ENCODE measurements around the gene ART3. TPM values are rescaled to one million over a fixed set of nuclear protein-coding genes. Genes with fewer than 3 reads are reported as not detected.

The ART3 gene
- total and polyA plus RNA-seq, 2 of the 8 experiments (the other 6 are each of a cell fraction or from before 2014, with no cell fraction given), result 0.21 to 0.63 TPM

DNA sequence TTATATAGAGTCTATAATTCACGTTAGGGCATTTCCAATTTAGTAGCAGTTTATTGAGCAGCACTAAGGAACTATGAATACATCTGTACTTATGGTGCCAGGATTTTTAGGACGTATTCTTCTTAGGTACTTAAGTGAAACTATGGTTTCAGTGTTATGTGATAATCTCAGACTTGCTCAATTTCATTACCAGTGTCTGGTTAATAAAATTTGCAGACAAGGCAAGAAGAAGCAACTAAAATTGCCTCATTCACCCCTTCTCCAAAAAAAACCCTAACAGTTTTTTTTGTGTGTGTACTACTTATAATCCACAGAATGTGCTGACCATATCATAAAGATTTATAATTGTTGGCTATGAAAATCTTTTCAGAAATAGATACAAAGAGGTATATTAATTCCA lies 45.2 kb upstream of the ART3 start:
- H2BK20ac ChIP-seq (ENCODE audit: low read length), result no peak overlapping the region
- H3K4me2 ChIP-seq (ENCODE audit: insufficient read depth in 1 of 2, low read depth in 2 of 2, low read length in 2 of 2), result no peak overlapping the region
- H2BK120ac ChIP-seq (replicated peaks; ENCODE audit: low read depth, low read length), result no peak overlapping the region
- no peak overlapping the region for H3K4me3 ChIP-seq (ENCODE audit: extremely low read depth in 1 of 4, insufficient read depth in 2 of 4, low read depth in 3 of 4, low read length in 4 of 4)
- ChIA-PET POLR2A (ENCODE audit: partially characterized antibody) (no interaction called here), CTCF (ENCODE audit: partially characterized antibody) (no interaction called here)
- no peak overlapping the region for H3K56ac ChIP-seq (replicated peaks; ENCODE audit: insufficient read length, low read depth, low read length)
- H2AFZ ChIP-seq (ENCODE audit: low read length), result no peak overlapping the region
- no peaks in the 10 kb centered on the region for H3K36me3 ChIP-seq (ENCODE audit: control insufficient read depth in 2 of 4, insufficient read depth in 4 of 4, low read length in 3 of 4)
- H2AK5ac ChIP-seq (ENCODE audit: low read depth, low read length), result no peak overlapping the region
- no peaks in the 10 kb centered on the region for H3K79me2 ChIP-seq (ENCODE audit: control insufficient read depth in 1 of 2, insufficient read depth in 2 of 2, low read length in 2 of 2)
- H3K23ac ChIP-seq (ENCODE audit: insufficient read length), result no peak overlapping the region
- H3K4ac ChIP-seq (replicated peaks; ENCODE audit: insufficient read length, low read depth, low read length), result no peak overlapping the region
- no peak overlapping the region for H3K14ac ChIP-seq (ENCODE audit: insufficient read length)
- no peak overlapping the region for H3K27ac ChIP-seq (ENCODE audit: low read depth, low read length)
- no peak overlapping the region for H2BK5ac ChIP-seq (ENCODE audit: low read depth, low read length)
- H3K9ac ChIP-seq (replicated peaks in 1 of 4; ENCODE audit: extremely low read depth in 1 of 4, low read depth in 3 of 4, low read length in 3 of 4), result no peak overlapping the region
- no peaks in the 10 kb centered on the region for H3K79me1 ChIP-seq (ENCODE audit: low read depth, low read length)
- no peaks in the 10 kb centered on the region for H3K27me3 ChIP-seq (replicated peaks in 1 of 4; ENCODE audit: control insufficient read depth in 3 of 4, extremely low read depth in 1 of 4, insufficient read depth in 3 of 4, low read length in 3 of 4)
- H3K9me3 ChIP-seq (ENCODE audit: insufficient read depth in 2 of 2, low read depth in 1 of 2, low read length in 1 of 2), result no peaks in the 10 kb centered on the region
- DNase-seq (ENCODE audit: low read depth in 1 of 2, low spot score in 2 of 2) (no peak), FAIRE-seq (no peak)
- H4K20me1 ChIP-seq (replicated peaks in 1 of 2; ENCODE audit: control insufficient read depth in 1 of 2, insufficient read depth in 2 of 2, low read length in 2 of 2), result no peaks in the 10 kb centered on the region
- H3K23me2 ChIP-seq (ENCODE audit: low read depth, low read length), result no peaks in the 10 kb centered on the region
- no peak overlapping the region for H3K18ac ChIP-seq (ENCODE audit: extremely low read depth, low read length)
- H4K5ac ChIP-seq (ENCODE audit: insufficient read length, low read depth, low read length), result no peak overlapping the region
- H2BK15ac ChIP-seq (ENCODE audit: low read length), result no peak overlapping the region
- no peak overlapping the region for H2BK12ac ChIP-seq (ENCODE audit: low read depth, low read length)
- no peaks in the 10 kb centered on the region for H3K4me1 ChIP-seq (replicated peaks in 1 of 4; ENCODE audit: control insufficient read depth in 3 of 4, insufficient read depth in 4 of 4, low read length in 3 of 4)
- no peak overlapping the region for H4K91ac ChIP-seq (replicated peaks; ENCODE audit: insufficient read length, low read length)
- WGBS, 2 experiments (ENCODE audit: extremely low coverage in 1 of 2, insufficient coverage in 1 of 2, insufficient read length in 1 of 2, insufficient replicate concordance in 2 of 2, low coverage in 1 of 2, low lambda C conversion rate in 2 of 2, missing lambda C conversion rate in 1 of 2), result 85% methylated on average over 2 of the region's 2 CpGs; no CpG with 5 or more reads in 1 of the 2 experiments
- H4K8ac ChIP-seq (ENCODE audit: extremely low read depth, insufficient read depth, low read length), result no peak overlapping the region
- TF ChIP-seq MAFK (IDR thresholded peaks at IDR 0.05; ENCODE audit: low read depth, low read length), result no peak
- TF ChIP-seq TAF7 (optimal IDR thresholded peaks at IDR 0.05; ENCODE audit: borderline replicate concordance, low read depth, low read length), result no peak
- no peak for TF ChIP-seq CHD2 (IDR thresholded peaks at IDR 0.05; ENCODE audit: low read length)
- no peak for TF ChIP-seq ASH2L (IDR thresholded peaks at IDR 0.05; ENCODE audit: low read length)
- TF ChIP-seq TCF12 (IDR thresholded peaks at IDR 0.05; ENCODE audit: low read depth, low read length), result no peak
- no peak for TF ChIP-seq SIX5 (IDR thresholded peaks at IDR 0.05; ENCODE audit: low read depth, low read length)
- no peak for TF ChIP-seq SP2 (IDR thresholded peaks at IDR 0.05; ENCODE audit: low read length)
- no peak for TF ChIP-seq POU5F1 (IDR thresholded peaks at IDR 0.05; ENCODE audit: low read depth, low read length)
- TF ChIP-seq HDAC6 (IDR thresholded peaks at IDR 0.05; ENCODE audit: low read depth, low read length), result no peak
- no peak for TF ChIP-seq MAX (IDR thresholded peaks at IDR 0.05)
- TF ChIP-seq SRF (IDR thresholded peaks at IDR 0.05; ENCODE audit: low read depth, low read length), result no peak
- TF ChIP-seq, protein P1, sequence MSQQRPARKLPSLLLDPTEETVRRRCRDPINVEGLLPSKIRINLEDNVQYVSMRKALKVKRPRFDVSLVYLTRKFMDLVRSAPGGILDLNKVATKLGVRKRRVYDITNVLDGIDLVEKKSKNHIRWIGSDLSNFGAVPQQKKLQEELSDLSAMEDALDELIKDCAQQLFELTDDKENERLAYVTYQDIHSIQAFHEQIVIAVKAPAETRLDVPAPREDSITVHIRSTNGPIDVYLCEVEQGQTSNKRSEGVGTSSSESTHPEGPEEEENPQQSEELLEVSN (IDR thresholded peaks at IDR 0.05), result no peak
- TF ChIP-seq NRF1 (IDR thresholded peaks at IDR 0.05; ENCODE audit: low read depth, low read length), result no peak
- no peak for TF ChIP-seq RBBP5 (IDR thresholded peaks at IDR 0.05; ENCODE audit: borderline replicate concordance, low read depth, low read length)
